CD4-positive, alpha-beta T cell treated with Interleukin-12 subunit alpha and Interleukin-12 subunit beta, for 1 hour (primary cell): ENCODE measurements around the gene HOXB2.

ENCODE experiments used
- DNase-seq: peaks from one replicate; pipeline ENCODE4 v3.0.0-alpha.2; 2020

HOXB2 gene

DNA sequence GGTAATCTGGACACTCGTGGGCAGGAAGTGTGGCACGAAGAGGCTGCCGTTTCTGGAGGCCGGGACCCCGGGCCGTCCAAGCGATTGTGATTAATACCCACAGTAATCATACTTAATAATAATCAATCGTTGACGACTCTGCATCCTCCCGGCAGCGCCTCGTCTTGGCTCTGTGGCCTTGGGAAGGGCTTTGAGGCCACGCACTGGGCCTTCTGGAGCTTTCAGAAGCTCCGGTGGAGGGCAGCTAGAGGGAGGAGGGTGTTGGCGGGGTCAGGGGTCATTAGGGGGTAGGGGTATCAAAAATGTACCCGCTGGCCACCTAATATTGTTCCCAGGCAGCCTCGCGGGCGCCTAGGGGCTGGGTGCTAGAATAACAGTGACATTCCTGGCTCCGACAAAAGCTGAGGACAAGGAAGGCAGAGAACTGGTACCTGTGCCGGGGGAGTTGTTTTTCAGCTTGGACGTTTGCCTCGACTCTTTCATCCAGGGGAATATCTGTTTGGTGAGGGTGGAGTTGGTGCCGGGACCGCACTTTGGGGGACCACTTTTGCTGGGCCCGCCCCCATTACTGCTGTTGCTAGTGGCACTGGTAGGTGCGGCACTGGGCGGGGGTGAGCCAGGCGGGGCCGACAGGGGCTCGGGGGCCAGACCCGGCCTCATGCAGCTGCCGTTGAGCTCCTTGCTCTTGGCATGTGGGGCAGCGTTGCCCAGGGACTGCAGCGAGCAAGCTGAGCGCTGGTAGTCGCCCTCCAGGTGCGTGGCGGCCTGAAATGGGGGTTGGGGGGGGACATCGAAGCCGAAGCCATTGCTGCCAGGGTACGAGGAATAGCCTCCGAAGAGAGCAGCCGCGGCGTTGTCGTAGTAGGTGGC lies 6.9 kb upstream of the HOXB2 start:
- DNase-seq: no peak

DNA sequence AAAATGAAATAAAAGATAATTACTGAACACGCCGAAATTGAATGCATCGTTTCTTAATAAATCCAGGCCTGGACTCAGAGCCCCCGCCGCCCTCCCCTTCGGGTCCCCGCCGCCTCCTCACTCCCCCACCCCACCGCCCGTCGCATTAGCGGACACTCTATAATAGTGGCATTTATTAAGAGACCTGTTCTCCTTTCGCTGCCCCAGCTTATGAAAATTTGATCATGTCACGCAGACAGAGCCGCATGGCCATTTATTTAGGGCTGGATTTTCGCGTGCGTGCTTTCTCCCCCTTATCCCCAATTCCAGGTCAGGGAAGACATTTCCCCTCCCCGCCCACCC lies 6.3 kb upstream of the HOXB2 start:
- DNase-seq: no peak

DNA sequence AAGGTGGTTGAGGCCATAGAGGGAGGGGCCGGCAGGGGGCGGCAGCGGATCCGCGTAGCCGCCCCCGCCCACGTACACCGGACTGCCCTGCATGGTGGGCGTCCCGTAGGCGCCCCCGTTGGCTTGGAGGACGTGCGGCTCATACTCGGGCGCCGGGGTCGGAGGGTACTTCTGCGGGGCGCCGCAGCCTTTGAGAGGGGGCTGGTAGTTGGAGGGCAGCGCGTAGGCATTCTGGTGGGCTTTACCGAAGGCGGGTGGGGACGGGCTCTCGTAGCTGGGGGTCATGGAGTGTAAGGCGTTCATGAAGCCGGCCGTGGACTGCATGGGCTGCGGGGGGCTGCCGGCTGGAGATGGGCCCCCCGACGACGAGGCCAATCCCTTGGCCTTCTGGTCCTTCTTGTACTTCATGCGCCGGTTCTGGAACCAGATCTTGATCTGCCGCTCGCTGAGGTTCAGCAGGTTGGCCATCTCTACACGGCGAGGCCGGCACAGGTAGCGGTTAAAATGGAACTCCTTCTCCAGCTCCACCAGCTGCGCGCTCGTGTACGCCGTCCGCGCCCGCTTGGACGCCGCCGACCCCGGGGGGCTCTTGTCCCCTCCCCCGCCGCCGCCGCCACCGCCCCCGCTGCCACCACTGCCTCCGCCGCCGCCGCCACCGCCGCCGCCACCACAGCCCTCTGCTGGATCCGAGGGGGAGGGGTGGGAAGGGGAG lies 5.7 kb upstream of the HOXB2 start:
- DNase-seq: no peak

DNA sequence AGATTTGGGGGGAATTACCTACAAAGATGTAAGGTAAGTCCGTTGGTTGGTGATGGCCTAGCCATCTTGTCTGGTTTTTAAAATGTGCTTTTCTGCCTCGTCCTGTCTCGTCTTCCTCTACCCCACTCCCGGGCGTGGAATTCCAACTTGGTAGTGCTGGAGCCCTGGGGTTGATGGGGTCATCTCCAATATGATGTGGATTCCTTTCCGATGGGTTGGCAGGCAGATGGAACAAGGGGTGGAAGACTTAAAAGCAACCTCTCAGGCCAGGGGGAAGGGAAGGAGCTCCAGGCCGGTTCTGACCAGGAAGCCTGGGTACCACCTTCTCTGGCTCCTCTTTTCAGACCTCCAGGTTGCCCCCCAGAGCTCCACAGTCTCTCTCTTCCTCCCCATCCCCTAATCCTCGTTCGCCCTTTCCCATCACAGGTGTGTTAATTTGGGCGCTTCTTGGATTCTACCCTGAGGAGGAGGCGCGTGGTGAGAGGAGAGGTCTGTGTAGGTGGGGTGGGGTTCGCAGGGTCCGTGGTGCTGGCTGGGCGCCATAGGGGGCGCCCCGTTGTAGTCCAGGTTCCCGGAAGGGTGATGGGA lies 5.1 kb upstream of the HOXB2 start:
- no peak for DNase-seq

DNA sequence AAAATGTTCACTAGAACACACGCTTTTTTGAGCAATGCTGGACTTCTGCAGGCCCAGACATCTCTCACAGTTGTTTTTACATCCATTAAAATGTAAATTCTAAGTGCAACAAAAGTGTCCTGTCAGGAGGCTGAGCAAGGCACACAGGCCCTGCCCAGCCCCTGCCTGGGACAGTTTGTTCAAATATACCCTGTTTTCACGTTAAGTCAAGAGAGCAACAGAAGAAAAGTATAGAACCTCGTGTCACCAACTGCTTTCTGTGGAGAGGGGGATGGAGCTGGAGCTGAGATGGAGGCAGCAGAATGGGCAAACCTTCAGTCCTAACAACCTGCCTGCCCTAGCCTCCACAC lies 4.3 kb upstream of the HOXB2 start:
- no peak for DNase-seq

DNA sequence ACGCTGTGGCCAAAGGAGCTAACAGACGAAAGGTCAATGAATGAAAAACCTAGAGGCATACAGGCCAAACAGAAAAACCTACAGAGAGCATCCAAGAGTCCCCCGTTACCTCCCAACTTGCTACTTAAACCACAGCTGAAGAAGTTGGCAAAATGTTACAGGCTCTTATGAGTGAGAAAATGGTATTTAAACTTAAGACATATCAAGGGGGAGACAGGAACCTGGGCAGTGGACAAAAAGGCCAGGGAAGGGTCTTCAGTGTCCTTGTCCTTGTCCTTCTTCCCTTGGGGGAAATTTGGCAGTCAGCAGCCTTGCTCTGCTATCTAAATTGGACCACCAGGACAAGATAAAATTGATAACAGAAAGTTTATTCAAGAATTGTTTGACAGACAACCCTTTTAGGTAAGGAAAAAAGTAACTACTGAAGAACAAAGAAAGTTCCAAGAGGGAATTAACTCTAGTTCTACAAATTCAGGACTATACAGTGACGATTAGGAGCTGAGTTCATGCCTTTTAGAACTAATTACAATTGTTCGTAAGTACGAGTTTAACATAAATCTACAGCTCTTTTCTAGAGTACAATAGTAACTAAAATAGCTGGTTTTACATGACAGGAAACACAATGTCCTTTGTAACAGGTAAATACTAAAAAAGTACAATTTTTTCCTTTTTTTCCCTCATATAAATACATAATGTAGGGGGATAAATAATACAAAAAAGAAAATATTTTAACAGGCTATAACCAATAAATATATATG lies 3.8 kb upstream of the HOXB2 start:
- no peak for DNase-seq

DNA sequence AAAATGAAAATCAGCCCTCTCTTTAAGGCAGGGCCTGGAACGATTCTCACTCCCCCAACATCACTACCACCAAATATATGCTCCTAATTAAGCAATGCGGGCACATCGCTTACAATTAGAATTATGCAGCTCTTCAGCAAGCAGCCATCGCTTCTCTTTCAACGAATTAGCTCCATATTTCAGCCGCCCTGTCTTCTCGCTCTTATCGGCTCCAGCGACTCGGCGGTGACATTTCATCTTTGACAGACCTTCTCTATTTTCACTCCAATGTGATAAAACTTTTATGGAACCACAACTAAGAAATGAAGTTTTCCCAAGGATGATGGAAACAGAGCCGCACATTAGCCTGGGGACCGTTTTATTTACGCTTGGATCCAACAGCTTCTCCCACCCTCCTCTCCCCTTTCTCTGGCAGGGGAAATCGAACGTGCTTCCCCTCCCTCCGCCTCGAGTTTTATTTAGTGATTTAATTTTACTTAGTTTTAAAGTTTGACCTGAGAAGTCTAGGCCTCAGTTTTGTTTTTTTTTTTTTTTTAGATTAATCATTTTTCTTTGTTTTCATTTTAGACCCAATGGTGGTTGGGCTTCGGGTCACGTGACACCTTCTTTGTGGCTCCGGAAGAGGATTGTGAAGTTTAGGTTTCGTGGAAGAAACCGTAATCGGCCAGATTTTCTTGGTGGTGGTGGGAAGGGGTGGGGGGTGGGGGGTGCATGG lies 3.1 kb upstream of the HOXB2 start:
- DNase-seq: peak; percentile 57

DNA sequence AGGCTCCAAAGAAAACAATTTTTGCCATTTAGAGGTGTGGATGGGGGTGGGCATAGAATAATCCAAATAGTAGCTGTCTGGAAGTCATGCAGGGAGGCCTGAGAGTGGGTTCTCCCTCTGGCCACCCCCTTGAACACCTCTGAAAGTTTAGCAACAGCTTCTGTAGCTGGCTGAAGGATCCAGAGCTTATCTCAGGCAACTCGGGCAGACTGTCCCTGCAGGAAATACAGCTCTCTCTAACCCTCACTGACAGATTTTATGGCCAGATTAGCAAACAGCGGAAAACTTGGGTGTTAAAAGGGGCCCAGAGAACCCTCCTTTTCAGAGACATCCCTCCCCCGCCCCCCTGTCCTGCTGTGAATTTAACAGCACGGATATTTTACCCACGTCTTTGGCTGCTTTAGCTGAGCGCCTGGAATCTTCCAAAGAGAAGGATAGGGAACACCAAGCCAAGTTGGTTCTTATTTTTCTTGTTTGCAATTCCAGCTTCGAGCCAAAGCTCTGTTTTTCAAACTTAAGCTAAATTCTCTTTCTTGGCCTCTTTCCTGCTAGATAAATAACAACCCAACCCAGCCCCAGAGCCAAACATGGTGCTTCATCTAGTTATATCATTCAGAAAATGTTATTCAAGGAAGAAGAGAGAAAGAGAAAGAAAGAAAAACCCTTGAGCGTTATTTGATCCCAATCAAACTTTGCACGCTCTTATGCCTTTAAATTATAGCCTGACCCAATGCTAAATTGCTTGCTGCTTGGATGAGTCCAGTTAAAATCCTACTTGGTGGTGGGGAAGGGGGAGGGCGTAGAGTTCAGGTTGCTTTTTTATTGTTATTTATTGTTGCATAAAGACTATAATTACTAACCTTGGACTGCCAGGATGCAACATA lies 2.3 kb upstream of the HOXB2 start:
- no peak for DNase-seq

DNA sequence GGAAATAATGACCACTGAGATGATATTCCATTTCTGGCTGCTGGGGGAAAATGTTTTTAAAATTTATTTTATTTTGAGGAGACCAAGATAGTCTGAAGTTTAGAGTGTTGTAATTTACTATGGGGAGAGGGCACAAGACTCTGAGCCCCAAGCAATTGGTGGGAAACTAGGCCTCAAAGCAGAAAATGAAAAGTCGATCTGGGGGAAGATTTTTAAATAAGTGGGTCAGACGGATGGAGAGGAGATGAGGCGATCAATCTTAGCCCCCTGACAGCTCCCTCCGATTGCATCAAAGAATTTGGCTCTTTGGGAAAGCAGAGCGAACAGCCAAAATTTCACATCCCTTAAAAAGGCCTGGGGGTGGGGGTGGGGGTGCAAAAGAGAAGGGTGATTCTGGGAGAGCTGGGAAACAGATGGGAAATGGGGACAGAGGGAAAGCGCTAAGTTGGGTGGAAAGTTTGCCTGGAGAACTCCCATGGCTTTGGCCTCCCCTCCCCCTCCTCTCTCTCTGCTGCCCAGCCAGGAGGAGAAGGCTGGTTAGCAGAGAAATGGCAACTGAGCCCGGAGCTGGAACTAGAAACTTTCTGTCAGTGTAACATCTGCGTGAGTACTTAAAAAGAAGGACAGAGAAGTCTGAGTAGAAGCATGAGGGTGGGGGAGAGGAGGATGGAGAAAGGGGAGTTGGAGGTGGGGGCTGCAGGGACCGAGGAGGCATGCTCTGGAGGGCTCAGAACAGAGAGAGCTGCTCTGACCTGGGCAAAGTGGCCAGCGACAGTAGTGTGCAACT lies 1.4 kb upstream of the HOXB2 start:
- no peak for DNase-seq

DNA sequence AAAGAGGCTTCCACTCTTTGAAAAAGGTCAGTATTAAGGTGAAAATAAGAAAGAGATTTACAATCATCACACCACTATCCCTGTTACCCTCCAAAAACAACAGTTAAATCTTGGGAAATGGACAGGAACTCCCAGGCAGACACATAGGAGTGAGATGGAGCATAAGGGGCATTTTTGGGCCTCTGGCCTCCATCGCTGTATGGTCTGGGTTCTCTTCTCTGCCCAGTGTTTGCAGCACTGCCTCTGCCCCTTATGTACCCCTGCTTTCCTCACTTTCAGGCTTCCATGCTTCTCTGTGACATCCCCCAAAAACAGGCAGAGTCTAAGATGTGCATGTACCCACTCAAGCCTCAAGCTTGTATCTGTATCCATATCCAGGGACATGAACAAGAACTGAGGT lies 630 bp upstream of the HOXB2 start:
- no peak for DNase-seq

DNA sequence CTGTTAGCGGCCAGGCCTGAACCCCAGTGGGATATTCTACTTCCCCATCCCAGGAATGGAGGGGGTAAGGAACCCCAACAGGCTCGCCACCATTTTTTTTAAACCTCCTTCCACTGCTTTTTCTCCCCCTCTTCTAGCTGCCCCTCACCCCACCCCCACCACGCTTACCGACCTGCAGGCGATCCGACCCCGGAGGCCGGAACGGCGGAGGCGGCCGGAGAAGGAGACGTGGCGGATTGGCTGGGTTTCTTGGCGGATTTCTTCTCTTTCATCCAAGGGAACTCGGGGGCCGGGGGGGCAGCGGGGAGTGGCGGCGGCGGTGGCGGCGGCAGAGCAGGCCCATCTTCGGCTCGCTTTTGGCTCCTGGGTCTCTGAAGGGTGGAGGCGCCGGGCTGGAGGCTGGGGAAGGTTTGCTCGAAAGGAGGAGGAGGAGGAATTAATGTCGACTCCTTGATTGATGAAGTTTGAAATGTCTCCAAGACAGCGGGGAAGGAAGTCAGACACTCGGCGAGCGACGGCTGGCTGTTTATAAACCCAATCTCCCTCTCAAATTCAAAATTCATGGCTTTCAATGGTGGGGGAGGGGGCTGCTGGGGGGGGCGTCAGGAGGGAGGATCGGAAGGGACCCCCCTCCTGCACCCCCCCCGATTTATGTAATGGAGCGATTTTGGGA lies 424 bp downstream of the HOXB2 start:
- DNase-seq: peak; percentile 46

DNA sequence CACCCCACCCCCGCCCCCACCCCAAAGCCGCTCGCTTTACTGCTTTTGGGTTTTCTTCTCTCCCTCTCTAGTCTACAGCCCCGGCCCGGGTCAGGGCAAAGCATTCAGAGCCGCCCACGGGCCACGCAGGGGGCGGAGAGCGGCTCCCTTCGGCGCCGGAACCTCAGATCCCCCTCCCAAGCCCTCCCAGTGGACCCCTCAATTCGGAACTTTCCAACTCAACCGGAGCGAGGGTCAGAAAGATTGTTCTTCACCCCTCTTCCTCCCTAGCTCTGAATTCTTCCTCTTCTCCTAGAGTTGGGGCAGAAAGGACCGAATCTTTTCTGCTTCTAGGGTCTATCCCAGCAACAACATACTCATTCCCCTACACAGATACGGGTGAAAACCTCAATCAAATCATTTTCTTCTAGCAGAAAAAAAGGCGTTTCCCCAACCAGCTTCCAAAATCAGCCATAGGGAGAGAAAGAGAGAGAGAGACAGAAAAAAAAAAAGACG lies 1.0 kb downstream of the HOXB2 start:
- no peak for DNase-seq

DNA sequence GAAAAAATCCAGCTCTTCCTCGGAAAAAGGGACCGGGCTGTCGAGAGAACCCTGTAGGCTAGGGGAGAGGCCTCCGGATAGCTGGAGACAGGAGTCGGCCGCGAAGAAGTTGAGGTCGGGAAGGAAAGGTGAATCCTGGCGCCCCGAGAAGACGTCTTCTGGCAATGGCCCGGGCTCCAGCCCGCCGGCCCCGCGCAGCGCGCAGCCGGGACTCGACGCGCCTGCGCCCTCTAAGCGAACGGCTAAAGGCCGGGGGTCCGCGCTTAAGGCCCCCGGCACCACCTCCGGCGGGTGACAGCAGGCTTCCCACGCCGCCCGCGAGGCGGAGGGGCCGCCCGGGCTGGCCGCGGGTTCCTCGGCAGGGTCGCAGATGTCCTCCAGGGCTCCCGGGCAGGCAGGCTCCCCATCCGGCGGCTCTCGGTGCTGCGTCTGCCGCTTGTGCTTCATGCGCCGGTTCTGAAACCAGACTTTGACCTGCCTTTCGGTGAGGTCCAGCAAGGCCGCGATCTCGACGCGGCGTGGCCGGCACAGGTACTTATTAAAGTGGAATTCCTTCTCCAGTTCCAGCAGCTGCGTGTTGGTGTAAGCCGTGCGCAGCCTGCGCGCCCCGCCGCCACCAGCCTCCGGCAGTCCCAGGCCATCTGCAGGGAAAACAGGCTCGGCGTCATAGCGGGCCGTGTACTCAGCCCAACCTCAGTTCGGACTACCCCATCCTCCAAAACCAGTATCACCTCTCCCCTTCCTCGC lies 1.6 kb downstream of the HOXB2 start:
- DNase-seq: peak; percentile 72

DNA sequence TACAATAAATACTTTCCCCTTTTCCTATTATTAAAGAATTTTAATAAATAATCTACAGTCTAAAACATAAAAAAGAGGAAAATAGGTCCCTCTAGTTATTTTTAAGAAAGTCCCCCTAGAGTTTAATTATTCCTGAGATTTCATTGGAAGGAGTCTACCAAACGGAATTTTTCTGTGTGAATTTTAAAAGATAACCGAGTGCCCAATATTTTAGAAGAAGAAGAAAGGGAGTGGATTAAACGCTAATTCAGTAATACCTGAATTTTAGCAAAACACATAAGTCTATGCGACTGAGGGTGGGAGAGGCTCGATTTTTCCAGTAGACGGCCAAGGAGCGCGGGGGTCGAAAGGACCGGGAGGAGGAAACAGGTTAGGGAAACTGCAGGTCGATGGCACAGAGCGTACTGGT lies 2.2 kb downstream of the HOXB2 start:
- no peak for DNase-seq

DNA sequence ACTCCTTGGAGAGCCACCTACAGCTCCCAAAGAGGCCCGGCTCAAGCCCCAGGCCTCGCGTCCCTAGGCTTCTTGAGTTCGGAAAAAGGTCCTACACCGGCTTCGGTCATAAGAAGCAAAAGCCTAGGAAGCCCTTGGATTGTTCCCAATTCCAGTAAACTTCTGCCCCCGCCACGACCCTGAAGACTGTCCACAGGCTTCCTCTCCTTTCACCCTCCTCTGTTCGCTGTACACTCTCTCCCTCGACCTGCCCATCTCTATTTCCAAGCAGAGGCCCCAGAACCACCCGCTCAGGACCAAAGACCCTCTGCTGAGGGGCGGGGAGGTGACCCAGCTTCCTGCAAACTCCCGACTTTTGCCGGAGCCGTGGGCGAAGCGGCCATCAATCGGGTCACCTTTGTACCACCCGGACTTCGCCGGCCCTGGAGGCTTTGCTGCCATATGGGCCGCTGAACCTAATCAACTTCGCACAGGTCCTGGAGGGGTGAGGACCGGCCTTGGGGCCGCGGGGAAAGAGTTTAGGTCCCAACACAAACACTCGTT lies 2.7 kb downstream of the HOXB2 start:
- DNase-seq: peak; percentile 42

DNA sequence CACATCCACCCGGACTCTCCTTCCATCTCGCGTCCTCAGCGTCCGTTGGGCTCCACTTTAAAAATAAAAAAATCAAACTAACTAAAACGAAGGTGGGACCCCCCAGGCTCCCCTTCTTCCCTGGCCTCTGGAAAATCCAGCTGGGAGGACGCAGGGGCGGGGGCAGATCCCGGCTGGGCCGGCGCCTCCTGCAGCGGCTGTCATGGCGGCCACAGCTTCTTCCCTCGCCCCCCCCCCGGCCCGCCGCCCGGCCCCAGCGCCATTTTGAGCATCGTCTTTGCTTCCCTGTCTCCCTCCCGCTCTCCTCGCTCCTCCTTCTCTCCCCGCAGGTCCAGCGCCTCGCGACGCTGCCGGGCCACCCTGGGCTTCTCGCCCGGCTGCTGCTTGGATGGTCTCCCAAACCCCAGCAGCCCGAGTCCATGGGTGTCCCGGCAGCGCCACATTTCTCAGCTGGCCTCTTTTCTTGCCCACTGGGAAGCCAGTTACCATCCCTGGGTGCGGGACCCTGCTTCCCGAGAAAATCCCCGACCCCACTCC lies 3.3 kb downstream of the HOXB2 start:
- DNase-seq: peak; percentile 52

DNA sequence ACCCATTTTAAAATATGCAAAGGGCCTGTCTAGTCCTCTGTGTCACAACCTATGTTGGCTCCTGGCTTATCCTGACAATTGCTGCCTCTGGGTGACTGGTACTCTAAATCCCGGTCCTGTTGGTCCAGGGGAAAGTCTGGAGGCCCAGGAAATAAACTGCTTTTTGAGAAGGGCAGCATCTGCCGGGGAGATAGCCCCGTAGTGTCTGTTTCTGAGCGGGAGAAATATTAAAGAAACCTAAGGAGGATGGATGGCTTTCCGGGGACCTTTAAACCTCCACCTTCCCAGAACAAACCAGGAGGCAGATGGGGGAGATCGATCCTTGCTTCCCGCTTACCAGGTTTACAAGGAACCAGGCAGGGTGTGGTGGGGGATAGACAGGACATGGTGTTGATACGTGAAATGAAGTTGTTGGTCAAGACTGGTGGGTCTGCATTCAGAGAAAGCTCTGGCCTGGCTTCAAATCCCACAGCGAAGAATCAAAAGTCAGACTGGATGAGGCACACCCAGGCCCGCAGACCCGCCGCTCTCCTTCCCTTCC lies 3.8 kb downstream of the HOXB2 start:
- DNase-seq: no peak

DNA sequence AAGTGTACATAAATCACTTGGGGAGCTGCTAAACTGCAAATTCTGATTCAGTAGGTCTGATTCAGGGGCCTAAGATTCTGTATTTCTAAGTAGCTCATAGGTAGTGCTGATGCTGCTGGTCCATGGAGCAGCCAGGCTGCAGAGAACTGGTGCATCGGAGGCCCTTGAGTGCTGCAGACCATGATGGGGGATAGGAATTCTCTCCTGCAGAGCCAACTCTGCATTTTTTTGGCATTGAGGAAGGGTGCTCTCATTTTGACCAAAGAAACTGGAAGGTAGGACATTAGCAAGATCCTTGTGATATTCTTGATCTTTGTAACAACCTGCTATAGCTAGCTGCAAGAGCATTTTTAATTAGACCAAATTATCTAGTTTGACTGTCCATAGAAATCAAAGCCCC lies 4.7 kb downstream of the HOXB2 start:
- DNase-seq: no peak

DNA sequence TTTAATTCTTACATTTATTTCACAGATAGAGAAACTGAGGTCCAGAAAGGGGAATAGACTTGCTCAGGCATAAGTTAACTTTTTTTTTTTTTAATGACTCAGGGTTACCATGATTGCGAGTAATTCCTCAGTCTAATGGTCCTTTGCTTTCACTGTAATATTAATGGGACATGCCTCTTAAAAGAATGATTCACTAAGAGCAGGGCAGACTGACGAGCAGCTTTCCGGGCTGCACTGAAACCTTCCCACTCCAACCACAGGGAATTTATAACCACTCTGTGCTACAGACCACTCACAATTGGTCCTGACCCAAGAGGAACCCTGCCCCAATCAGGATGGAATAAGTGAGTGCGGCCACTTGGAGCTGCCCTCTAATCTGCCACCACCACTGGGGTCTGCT lies 5.7 kb downstream of the HOXB2 start:
- no peak for DNase-seq
